Measurements from ENCODE around the gene ZDHHC8.

GRCh38 chr22:20155330-20156041 is 23.9 kb downstream of the ZDHHC8 start:
- no peak for TF ChIP-seq CTCF (IDR thresholded peaks at IDR 0.05; ENCODE audit: poor library complexity)
- TF ChIP-seq EZH2phosphoT487 (IDR thresholded peaks at IDR 0.05; ENCODE audit: low read depth, severe bottlenecking, unreplicated experiment) = no peak
- no peak for TF ChIP-seq EZH2 (IDR thresholded peaks at IDR 0.05; ENCODE audit: borderline replicate concordance)

Data from hepatocyte (in vitro differentiated cells).